Measurements from ENCODE around the gene GEMIN4.
A peak's percentile ranks its signal among the peaks of the same experiment; 100 is the strongest.
"Not testable (repeated sequence)": the region's sequence is repeated elsewhere in the genome, so short reads cannot be mapped to it uniquely, and the experiment has no call there.

Gene GEMIN4

DNA sequence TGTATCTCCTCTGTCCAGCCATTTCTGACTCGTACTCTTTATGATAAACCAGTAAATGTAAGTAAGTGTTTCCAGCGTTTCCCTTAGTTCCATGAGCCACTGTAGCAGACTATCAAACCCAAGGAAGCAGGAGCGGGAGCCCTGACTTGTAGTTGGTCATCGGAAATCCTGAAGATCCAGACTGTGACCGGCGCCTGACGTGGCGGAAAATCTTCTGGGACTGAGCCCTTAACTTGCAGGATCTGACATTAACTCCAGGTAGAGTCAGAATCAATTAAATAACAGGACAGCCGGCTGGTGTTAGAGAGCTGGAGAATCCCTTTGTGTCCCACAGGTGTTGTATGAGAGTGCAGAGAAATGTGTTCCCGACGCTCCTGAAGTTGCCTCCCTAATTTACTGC, 26.0 kb upstream of the GEMIN4 start:
- no peak for DNase-seq (ENCODE audit: low read depth in 2 of 2)

DNA sequence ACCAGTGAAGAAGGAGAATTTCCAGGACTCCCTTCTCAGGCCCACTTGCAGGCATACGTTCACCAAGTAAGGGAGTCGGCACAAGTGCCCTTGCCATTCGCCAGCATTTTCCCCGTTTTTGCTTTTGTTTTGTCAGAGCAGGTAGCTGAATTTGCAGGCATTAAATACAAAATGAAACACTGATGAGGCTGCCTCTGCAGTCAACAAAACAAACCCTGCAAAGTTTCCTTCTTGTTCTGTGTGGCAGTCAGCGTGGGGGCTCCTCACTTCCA, 22.2 kb upstream of the GEMIN4 start:
- DNase-seq (ENCODE audit: low read depth in 2 of 2): no peak

DNA sequence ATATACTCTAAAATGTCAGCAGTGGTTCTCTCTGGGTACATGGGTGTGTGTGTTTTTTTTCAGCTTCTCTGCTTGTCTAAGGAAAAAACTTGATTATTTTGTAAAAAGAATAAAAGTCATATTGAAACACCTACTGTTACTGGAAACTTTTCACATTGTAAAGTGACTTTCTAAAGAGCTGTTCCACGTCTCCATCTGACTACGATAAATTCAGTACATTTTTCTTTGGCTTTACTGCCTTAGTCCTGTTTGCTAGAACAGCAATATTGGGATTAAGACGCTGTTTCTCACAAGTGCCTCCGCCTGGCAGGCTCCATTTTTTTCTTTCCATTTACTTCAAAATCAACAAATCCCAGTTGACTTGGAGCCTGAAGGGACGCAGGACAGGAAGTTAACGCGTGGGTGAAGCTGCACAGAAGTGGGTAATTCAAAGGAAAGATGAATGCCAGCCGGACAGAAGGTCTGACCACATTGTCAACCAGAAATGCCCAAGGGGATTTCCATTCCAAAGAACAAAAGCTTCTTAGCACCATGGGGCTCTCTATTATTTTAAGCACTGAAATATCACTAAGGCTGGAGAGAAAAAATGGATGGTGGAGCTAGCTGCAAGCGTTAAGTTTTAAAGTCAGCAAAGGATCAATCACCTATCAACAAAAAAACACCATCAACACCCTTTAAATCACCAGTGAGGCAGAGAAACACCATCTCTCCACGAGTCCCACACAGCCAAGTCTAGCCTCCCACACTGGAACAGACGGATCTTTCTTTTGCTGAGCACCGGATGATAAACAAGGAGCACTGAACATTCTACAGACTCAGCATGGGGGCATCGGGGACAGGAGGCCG, 21.6 kb upstream of the GEMIN4 start:
- DNase-seq (ENCODE audit: low read depth in 2 of 2): no peak

DNA sequence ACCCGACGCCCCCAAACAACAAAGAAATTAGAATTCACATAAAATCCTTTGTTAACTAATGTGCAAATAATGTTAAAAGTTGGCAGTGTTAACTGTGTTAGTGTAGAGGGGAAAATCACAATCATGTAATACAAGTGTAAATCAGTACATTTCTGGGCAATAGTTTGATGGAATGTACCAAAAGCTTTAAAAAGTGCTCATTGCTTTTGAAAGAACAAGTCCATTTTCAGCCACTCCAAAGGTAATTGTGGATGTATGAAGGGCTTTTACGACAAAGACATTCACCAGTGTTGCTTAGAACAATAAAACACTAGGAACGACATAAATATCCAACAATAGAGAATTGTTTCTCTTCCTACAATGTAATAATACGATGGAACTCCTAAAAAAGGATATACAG, 21.0 kb upstream of the GEMIN4 start:
- no peak for DNase-seq (ENCODE audit: low read depth in 2 of 2)

DNA sequence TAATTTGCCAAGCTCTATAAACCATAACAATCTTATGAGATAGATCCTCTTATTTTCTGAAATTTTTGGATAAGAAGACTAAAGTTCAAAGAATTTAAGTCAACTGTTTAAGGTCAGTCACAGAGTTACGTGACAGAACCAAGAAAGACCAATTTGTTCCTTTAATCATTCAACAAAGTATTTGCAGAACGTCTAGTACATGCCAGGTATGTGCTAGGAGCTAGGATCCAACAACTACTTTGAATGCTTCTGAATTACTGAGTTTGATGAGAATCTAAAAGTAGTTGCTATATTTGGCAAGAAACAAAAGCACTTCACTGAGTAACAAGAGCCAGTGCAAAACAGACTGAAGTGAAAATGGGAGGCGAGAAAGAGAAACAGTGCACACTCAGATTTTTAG, 15.0 kb upstream of the GEMIN4 start:
- no peak for DNase-seq (ENCODE audit: low read depth in 2 of 2)

DNA sequence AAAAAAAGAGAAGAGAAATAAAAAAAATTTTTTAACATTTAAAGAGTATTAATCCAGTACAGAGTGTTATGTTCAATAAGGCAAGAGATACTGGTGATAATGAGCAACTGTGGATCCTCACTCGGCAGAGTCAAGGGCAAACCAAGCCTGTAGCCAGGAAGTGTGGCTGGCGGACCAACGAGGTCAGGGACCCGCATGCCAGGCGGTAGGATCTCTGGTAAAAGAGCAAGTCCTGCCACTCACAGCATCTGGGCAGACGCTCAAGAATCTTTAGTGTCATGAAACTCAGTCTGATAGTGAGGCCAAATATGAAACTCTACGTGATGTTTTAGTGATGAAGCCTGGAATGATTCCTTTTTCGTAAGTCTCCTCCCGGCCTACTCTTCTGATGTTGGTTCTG, 8.3 kb upstream of the GEMIN4 start:
- DNase-seq (ENCODE audit: low read depth in 2 of 2): no peak

DNA sequence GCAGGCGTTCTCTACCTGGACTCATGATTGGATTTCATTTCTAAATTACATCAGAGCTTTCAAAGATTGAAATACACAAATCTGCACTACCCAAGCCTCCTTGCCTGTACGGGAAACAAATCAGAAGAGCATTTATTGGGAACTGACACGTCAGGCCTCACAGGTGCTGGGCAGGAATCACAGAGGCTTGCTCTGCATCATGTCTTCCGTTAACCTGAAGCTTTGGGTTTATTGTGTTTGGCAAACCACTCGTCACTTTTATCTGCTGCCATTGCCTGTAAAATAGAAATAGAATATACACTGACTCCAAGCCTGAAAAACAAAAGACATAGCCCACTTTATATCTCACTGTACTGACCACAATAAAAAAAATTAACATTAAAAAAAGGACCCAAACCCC, 7.9 kb upstream of the GEMIN4 start:
- no peak for DNase-seq (ENCODE audit: low read depth in 2 of 2)

DNA sequence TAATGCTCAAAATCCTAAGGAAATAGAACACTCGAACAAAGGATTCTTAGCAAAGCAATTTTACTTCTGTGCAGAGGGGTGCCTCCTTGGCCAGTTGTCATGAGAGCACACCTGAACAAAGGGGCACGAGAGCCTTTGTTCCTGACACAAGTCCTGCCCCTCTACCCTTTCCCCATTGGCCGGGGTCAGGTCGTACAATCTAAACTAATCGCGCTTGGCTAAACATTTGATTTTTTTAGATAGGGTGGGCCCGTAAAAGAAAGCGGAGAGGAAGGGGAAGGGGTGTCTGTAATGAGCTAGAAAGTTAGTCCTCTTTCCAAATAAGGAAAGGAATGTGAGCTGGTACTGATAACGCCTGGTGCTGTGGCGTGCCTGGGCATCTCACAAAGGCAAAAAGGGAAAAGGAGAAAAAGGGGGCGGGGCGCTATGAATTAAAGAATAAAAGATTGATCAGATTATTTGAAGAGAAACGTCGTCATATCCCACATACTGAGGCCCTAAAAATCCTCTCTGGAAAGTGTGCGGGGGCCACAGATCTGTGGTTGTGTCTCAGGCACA, 4.0 kb upstream of the GEMIN4 start:
- not testable (repeated sequence) for DNase-seq (ENCODE audit: low read depth in 2 of 2)

DNA sequence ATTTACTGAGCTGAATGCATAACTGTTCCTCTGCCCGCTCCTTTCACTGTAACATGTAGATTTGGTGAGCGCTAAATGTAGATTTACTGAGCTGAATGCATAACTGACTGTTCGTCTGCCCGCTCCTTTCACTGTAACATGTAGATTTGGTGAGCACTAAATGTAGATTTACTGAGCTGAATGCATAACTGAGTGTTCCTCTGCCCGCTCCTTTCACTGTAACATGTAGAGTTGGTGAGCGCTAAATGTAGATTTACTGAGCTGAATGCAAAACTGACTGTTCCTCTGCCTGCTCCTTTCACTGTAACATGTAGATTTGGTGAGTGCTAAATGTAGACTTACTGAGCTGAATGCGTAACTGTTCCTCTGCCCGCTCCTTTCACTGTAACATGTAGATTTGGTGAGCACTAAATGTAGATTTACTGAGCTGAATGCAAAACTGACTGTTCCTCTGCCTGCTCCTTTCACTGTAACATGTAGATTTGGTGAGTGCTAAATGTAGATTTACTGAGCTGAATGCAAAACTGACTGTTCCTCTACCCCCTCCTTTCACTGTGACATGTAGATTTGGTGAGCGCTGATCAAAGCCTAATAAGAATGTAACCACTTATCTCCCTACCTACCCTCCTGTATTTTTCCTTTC, 3.4 kb upstream of the GEMIN4 start:
- DNase-seq (ENCODE audit: low read depth in 2 of 2): not testable (repeated sequence)

DNA sequence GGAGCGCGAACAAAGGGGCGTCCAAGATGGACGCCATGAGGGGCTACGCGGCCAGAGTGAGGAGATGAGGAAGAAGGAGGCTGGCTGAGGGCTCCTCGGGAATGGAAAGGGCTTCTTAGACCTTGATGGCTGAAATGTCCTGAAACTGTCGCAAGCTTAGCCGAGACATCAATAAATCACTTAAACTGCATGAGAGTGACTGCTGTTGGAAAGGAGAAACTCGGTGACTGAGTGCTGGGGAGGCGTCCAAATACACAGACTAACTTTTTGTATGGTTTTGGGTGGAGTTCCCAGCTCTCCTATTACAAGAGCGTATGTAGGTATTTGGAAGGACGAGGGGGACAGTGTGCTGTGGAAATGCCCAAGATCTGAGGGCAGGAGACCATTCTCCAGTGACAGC, 1.4 kb upstream of the GEMIN4 start:
- no peak for DNase-seq (ENCODE audit: low read depth in 2 of 2)

DNA sequence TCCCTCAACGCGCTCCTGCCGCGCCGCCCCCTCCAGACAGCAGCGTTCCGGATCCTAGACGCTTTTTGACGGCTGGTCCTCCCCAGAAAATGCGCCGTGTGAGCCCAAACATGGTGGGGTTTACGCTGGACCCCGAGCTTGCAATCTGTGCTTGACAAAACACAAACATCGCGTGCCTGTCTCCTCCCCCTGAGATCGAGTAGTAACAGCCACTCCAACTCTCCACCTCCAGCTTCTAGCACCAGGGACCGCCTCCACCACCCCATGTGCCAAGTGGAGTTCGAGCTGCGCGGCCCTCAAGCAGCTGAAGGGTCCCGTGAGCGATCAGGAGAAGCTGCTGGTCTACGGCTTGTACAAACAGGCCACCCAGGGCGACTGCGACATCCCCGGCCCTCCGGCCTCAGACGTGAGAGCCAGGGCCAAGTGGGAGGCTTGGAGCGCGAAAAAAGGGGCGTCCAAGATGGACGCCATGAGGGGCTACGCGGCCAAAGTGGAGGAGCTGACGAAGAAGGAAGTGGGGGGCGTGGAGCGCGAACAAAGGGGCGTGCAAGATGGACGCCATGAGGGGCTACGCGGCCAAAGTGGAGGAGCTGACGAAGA, 656 bp upstream of the GEMIN4 start:
- DNase-seq (ENCODE audit: low read depth in 2 of 2): no peak

DNA sequence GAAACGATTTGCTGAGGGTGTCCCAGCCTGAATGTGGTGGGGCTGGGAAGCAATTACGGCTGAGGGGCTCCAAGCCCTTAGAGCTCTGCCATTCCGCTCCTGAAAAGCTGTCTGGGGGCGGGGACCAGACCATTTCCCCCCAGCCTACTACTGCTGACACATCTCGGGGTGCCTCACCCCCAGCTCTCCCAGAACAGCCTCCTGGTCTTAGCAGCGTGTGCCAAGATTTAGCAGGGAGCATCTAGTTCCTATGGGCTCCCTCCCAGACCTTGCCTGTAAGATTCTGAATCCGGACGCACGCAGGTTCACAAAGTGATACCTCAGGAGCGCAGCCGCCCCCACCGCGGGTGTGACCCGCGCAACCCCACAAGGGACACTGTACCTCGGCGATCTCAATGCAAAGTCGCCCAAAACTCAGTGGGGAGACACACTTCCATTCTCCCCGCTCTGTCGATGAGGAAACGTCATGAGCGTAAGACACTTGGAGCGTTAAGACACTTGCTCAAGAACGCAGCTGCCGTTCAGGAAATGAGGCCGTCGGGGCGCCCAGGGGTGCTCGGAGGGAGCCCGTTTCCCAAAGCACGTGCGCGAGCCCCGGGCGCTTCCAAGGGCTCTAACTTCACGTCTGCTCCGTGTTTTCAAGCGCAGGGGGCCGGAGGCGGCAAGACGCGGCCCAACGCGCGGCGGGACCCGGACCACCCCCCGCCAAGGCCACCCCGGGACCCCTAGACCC, 629 bp downstream of the GEMIN4 start:
- peak in 1 of 2 donors; percentile 17 for DNase-seq (ENCODE audit: low read depth in 2 of 2)

DNA sequence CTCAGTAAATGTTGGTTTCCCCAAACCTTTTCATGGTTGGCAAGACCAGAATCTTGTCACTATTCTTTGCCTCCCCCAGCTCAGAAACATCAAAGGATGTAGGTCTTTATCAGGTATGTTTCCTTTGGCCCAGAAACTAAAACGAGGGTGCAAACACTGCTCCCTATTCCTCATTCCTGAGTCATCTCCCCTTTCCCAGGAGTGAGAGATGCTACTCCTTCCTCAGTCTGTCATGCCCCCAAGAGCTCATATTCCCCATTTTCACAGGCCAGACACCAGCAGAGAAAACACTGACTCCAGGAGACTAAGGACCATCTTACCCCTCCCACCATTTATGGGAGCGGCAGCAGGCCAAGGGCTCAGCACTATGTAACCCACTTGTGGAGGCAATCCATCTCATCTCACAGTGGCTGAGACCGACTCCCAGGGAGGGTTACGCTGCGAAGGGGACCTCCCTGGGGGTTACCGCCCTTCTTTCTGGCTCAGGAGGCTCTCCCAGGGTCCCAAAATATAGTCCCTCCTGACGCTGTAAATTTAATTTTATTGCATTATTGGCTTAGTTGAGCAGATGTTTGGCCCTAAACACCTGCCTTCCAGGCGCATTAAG, 1.5 kb downstream of the GEMIN4 start:
- DNase-seq (ENCODE audit: low read depth in 2 of 2): no peak

DNA sequence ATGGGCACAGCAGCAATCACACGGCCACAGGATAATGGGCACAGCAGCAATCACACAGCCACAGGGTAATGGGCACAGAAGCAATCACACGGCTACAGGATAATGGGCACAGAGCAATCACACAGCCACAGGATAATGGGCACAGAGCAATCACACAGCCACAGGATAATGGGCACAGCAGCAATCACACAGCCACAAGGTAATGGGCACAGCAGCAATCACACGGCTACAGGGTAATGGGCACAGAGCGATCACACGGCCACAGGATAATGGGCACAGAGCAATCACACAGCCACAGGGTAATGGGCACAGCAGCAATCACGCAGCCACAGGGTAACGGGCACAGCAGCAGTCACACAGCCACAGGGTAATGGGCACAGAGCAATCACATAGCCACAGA, 2.7 kb downstream of the GEMIN4 start:
- DNase-seq (ENCODE audit: low read depth in 2 of 2): not testable (repeated sequence)

DNA sequence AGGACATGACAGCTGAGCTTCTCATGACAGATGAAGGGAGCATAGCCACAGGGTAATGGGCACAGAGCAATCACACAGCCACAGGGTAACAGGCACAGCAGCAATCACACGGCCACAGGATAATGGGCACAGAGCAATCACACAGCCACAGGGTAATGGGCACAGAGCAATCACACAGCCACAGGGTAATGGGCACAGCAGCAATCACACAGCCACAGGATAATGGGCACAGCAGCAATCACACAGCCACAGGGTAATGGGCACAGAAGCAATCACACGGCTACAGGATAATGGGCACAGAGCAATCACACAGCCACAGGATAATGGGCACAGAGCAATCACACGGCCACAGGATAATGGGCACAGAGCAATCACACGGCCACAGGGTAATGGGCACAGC, 3.5 kb downstream of the GEMIN4 start:
- DNase-seq (ENCODE audit: low read depth in 2 of 2): not testable (repeated sequence)

DNA sequence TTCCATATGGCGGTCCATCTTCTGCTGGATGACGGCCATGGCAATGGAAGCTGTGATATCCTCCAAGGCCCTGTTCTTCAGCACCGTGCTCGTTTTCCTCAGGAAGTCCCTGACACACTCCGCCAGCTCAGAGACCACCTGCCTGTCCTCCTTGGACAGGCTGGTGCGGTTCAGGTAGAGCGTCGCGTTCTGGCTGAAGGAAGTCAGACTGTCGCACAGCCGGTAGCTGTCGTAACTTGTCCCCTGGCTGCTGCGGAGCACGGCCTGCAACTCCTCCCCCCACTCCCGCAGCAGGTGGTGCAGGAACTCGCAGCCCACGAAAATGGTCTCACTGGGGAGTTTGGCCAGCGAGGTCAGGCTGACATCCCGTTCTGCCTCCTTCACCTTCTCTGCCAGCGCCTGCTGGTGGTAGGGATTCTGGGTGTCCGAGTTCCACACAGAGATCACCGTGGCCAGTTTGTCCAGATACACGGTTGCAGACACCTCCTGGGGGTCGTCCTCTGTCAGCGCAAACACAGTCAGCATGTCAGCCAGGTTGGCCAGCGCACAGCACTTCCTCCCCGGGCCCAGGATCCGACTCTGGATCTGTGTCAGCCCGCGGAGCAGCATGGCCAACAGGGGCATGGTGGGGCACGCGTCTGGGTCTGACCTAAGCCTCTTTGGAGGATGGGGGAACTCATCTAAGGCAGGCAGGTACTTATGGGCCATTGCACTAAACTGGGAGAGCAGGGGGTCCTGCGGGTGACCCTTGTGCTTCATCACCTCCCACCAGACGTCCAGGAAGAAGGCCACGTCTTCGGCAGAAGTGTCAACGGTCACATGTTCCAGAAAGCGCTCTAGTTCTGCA, 5.1 kb downstream of the GEMIN4 start:
- no peak for DNase-seq (ENCODE audit: low read depth in 2 of 2)

DNA sequence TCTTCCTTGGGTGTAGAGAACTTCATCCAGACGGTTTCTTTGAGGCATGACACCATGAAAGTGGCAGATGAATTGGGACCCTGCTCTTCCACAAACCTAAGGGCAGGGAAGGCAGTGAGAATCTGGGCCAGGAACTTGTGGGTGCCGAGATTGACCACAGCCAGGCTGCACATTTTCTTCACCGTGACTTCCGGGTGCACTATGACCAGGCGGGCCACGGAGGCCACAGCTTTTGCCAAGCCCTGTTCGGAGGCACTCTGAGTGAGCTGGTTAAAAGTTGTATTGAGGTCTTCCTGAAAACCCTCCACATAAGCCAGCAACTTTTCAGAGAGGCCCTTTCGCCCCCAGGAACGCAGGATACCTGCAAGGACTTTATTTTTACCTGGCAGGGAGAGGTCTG, 5.9 kb downstream of the GEMIN4 start:
- no peak for DNase-seq (ENCODE audit: low read depth in 2 of 2)

DNA sequence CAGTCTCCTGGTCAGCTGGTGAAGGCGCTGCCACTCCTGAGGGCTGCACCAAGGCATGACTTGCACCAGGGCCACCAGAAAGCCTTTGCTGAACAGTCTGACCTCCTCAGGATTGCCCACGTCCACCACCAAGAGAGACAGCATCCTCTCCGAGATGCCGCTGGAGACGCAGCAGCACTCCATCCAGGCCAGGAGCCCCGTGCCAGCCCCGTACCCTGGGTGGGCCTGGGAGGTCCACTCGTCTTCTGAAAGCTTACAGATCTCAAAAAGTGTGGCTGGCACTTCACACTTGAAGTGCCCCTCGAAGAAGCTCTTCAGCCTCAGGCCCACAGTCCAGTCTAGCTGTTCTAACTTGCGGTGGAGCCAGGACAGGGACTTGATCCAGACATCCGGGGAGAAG, 6.7 kb downstream of the GEMIN4 start:
- no peak for DNase-seq (ENCODE audit: low read depth in 2 of 2)

DNA sequence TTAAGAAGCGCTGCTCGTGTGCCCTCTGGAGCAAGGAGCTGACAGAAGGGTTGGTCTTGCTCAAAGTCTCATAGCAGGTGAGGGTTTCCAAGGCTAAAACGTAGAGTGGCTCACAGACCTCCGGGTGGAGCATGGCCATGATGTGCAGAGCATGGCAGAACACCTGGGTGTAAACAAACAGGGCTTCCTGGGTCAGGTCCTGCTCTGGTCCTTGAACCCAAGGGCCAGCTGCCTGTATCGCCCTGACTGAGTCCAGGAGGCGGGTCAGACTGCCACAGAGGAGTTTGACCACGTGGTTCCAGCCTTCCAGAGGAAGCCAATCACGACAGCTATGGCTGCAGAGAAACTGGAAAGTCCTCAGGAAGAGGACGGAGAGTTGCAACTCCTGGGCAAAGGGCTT, 7.1 kb downstream of the GEMIN4 start:
- no peak for DNase-seq (ENCODE audit: low read depth in 2 of 2)

DNA sequence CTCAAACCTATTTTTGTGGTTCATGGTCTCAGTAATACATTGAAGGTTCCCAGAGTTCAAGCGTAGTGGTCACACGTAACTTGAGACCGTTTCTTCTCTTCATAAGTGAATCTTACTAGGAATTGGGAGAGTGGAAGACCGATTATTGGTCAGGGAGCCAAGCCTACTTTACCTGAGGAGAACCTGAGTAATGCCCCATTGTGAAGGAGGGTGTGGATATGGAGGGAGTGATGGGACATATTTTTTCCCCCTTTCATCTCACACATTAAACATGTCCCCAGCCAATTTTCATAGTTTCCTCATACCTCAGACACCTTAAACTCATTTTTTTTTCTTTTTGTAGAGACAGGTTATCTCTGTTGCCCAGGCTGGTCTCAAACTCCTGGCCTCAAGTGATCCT, 8.9 kb downstream of the GEMIN4 start:
- DNase-seq (ENCODE audit: low read depth in 2 of 2): no peak
